ENCODE results near the gene SERPINB7. TPM values are rescaled to one million over a fixed set of nuclear protein-coding genes. Genes with fewer than 3 reads are reported as not detected.

The SERPINB7 gene
- polyA plus RNA-seq, 1 of the 3 experiments (the other 2 are of a cell fraction) = 99.5 TPM

DNA sequence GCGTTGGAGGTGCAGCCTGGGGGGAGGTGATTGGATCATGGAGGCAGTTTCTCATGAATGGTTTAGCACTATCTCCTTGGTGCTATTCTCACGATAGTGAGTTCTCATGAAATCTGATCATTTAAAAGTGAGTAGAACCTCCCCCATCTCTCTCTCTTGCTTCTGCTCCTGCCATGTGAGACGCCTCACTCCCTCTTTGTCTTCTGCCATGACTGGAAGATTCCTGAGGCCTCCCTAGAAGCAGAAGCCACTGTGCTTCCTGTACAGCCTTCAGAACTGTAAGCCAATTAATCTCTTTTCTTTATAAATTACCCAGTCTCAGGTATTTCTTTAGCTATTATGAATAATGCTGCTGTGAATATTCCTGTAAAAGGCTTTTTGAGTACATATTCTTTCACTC lies 52.9 kb downstream of the SERPINB7 start:
- peak overlapping the region in 1 of 2 experiments; percentile 33; a peak in 1 of 4 replicates for H3K4me3 ChIP-seq (ENCODE audit: low read depth in 2 of 2, low read length in 1 of 2)
- ChIA-PET CTCF (interaction anchor here (1.1 to 1.6 kb wide), 3 partner anchors 10 to 322 kb away, joined by 3 to 4 read pairs (median 3); no protein-coding TSS in a partner anchor), POLR2A (no interaction called here)
- peak overlapping the region; percentile 37 to 66; a peak in 2 of 4 replicates for H3K27ac ChIP-seq (ENCODE audit: low read depth in 2 of 2, low read length in 1 of 2)
- no peaks in the 10 kb centered on the region for H3K27me3 ChIP-seq (ENCODE audit: insufficient read depth)
- H3K36me3 ChIP-seq (replicated peaks in 1 of 2; ENCODE audit: control insufficient read depth in 1 of 2, insufficient read depth in 2 of 2, low read length in 1 of 2) = no peaks in the 10 kb centered on the region
- H3K4me1 ChIP-seq (ENCODE audit: control insufficient read depth in 1 of 2, insufficient read depth in 2 of 2, low read depth in 1 of 2, low read length in 1 of 2) = peaks cover 0 to 37% of the 10 kb centered on the region in 2 experiments; a peak in 3 of 4 replicates
- H2AFZ ChIP-seq (ENCODE audit: low read depth) = peak overlapping the region; percentile 52; the same call in 1 of the 2 replicates
- H3K79me2 ChIP-seq (ENCODE audit: insufficient read depth) = no peaks in the 10 kb centered on the region
- H3K9me3 ChIP-seq = no peaks in the 10 kb centered on the region
- H3F3A ChIP-seq (replicated peaks; ENCODE audit: insufficient read depth) = peaks cover 29% of the 10 kb centered on the region
- no peaks in the 10 kb centered on the region for H3K9me2 ChIP-seq
- no peak for DNase-seq
- no peak overlapping the region for H3K9ac ChIP-seq
- TF ChIP-seq SIN3A (IDR thresholded peaks at IDR 0.05; ENCODE audit: borderline replicate concordance, low read depth, low read length) (no peak), TAF1 (IDR thresholded peaks at IDR 0.05; ENCODE audit: borderline replicate concordance, low read depth, low read length) (peak; percentile 72), POLR2AphosphoS5 (IDR thresholded peaks at IDR 0.05; ENCODE audit: low read depth, low read length) (peak; percentile 62), NRF1 (IDR thresholded peaks at IDR 0.05; ENCODE audit: low read depth, low read length) (no peak), MEF2A (IDR thresholded peaks at IDR 0.05; ENCODE audit: borderline replicate concordance, low read depth) (no peak), GATA2 (CRISPR knock-in tag; IDR thresholded peaks at IDR 0.05) (no peak), CHD2 (IDR thresholded peaks at IDR 0.05; ENCODE audit: low read length, partially characterized antibody) (no peak), YY1 (IDR thresholded peaks at IDR 0.05; ENCODE audit: low read depth) (peak; percentile 19; the same call in 1 of the 2 replicates), FOXM1 (IDR thresholded peaks at IDR 0.05; ENCODE audit: low read depth) (no peak), EP300 (IDR thresholded peaks at IDR 0.05; ENCODE audit: borderline replicate concordance in 1 of 2, low read depth in 1 of 2, low read length in 1 of 2) (no peak), RXRA (IDR thresholded peaks at IDR 0.05; ENCODE audit: borderline replicate concordance, low read depth) (no peak), FOXJ3 (CRISPR knock-in tag; IDR thresholded peaks at IDR 0.05) (no peak), EZH2phosphoT487 (IDR thresholded peaks at IDR 0.05; ENCODE audit: borderline replicate concordance, low read depth) (no peak)
- TF ChIP-seq, protein P1, sequence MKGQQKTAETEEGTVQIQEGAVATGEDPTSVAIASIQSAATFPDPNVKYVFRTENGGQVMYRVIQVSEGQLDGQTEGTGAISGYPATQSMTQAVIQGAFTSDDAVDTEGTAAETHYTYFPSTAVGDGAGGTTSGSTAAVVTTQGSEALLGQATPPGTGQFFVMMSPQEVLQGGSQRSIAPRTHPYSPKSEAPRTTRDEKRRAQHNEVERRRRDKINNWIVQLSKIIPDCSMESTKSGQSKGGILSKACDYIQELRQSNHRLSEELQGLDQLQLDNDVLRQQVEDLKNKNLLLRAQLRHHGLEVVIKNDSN (IDR thresholded peaks at IDR 0.05; ENCODE audit: borderline replicate concordance, low read depth) = no peak
- TF ChIP-seq, protein P2, sequence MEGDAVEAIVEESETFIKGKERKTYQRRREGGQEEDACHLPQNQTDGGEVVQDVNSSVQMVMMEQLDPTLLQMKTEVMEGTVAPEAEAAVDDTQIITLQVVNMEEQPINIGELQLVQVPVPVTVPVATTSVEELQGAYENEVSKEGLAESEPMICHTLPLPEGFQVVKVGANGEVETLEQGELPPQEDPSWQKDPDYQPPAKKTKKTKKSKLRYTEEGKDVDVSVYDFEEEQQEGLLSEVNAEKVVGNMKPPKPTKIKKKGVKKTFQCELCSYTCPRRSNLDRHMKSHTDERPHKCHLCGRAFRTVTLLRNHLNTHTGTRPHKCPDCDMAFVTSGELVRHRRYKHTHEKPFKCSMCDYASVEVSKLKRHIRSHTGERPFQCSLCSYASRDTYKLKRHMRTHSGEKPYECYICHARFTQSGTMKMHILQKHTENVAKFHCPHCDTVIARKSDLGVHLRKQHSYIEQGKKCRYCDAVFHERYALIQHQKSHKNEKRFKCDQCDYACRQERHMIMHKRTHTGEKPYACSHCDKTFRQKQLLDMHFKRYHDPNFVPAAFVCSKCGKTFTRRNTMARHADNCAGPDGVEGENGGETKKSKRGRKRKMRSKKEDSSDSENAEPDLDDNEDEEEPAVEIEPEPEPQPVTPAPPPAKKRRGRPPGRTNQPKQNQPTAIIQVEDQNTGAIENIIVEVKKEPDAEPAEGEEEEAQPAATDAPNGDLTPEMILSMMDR (IDR thresholded peaks at IDR 0.05) = no peak
- TF ChIP-seq, protein P3, sequence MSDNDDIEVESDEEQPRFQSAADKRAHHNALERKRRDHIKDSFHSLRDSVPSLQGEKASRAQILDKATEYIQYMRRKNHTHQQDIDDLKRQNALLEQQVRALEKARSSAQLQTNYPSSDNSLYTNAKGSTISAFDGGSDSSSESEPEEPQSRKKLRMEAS (IDR thresholded peaks at IDR 0.05; ENCODE audit: low read depth) = peak; percentile 71
- 18% methylated on average over 3 of the region's 3 CpGs for WGBS (ENCODE audit: low lambda C conversion rate)
- H4K20me1 ChIP-seq (ENCODE audit: insufficient read depth) = no peaks in the 10 kb centered on the region
- H3K4me2 ChIP-seq = peak overlapping the region; percentile 38; the same call in 1 of the 2 replicates

Measured in SK-N-SH (cell line).